SK-N-SH (cell line): Measurements from ENCODE around the gene CALN1. TPM values are rescaled to one million over a fixed set of nuclear protein-coding genes. Genes with fewer than 3 reads are reported as not detected.

Experiments
- CTCF ChIA-PET: fragments of 300-600, 350-600 bp; formaldehyde crosslinking; extraction: SDS; loops from one replicate; lab custom pipeline; 2021; lab: Yijun Ruan, JAX
- POLR2A ChIA-PET: fragments of 350-600 bp; sonication (Branson Sonifier 250); formaldehyde crosslinking; extraction: SDS; loops from one replicate; lab custom pipeline; 2020; ENCODE audit warnings: antibody characterized with exemption, inconsistent platforms; lab: Yijun Ruan, JAX
- DNase-seq: peaks from one replicate; pipeline ENCODE4 v3.0.0; 2012
- H2AFZ ChIP-seq: fragments of 200-600 bp; sonication (generic); 2 replicates; pipeline ENCODE4 v1.8.1; 2016; ENCODE audit warnings: antibody characterized with exemption, mild to moderate bottlenecking, low read depth
- H3F3A ChIP-seq: fragments of 200-600 bp; sonication (generic); replicated peaks from 2 replicates; pipeline ENCODE3; 2016; ENCODE audit warnings: antibody characterized with exemption, mild to moderate bottlenecking; ENCODE audit not compliant: insufficient read depth
- H3K27ac ChIP-seq, 2 experiments: fragments of 200-500 bp in 1 of 2; fragments of 200-600 bp in 1 of 2; sonication (Bioruptor generic) in 1 of 2; sonication (generic), shearing (Covaris generic) in 1 of 2; 2 replicates each; pipeline versions ENCODE4 v1.5.1 to v1.6.1; 2014 to 2016; ENCODE audit warnings: low read depth in 2 of 2, inconsistent platforms in 1 of 2, low read length in 1 of 2, mild to moderate bottlenecking in 1 of 2, mixed read lengths in 1 of 2
- H3K27me3 ChIP-seq: fragments of 200-600 bp; sonication (generic), shearing (Covaris generic); 2 replicates; pipeline ENCODE4 v1.6.1; 2016; ENCODE audit warnings: mixed run types; ENCODE audit not compliant: insufficient read depth
- H3K36me3 ChIP-seq, 2 experiments: fragments of 200-500 bp in 1 of 2; fragments of 200-600 bp in 1 of 2; sonication (Bioruptor generic) in 1 of 2; sonication (generic) in 1 of 2; replicated peaks in 1 of 2; 2 replicates each; pipeline versions ENCODE3 to v1.5.1; 2014 to 2016; ENCODE audit warnings: low read length in 1 of 2, mild to moderate bottlenecking in 1 of 2; ENCODE audit not compliant: insufficient read depth in 2 of 2, control insufficient read depth in 1 of 2
- H3K4me1 ChIP-seq, 2 experiments: fragments of 200-500 bp in 1 of 2; fragments of 200-600 bp in 1 of 2; sonication (Bioruptor generic) in 1 of 2; sonication (generic), shearing (Covaris generic) in 1 of 2; 2 replicates each; pipeline versions ENCODE4 v1.5.1 to v1.6.1; 2014 to 2016; ENCODE audit warnings: low read depth in 1 of 2, low read length in 1 of 2, mixed run types in 1 of 2; ENCODE audit not compliant: insufficient read depth in 2 of 2, control insufficient read depth in 1 of 2
- H3K4me2 ChIP-seq: fragments of 200-600 bp; sonication (generic), shearing (Covaris generic); 2 replicates; pipeline ENCODE4 v1.6.1; 2017; ENCODE audit warnings: mixed run types
- H3K4me3 ChIP-seq, 2 experiments: fragments of 200-500 bp in 1 of 2; fragments of 200-600 bp in 1 of 2; sonication (Bioruptor generic) in 1 of 2; sonication (generic), shearing (Covaris generic) in 1 of 2; 2 replicates each; pipeline versions ENCODE4 v1.5.1 to v1.8.1; 2014 to 2016; ENCODE audit warnings: low read depth in 2 of 2, inconsistent platforms in 1 of 2, low read length in 1 of 2, mild to moderate bottlenecking in 1 of 2, mixed read lengths in 1 of 2, moderate library complexity in 1 of 2
- H3K79me2 ChIP-seq: fragments of 200-600 bp; sonication (generic); 2 replicates; pipeline ENCODE4 v1.8.1; 2017; ENCODE audit warnings: mild to moderate bottlenecking; ENCODE audit not compliant: insufficient read depth
- H3K9ac ChIP-seq: fragments of 200-600 bp; sonication (generic); 2 replicates; pipeline ENCODE4 v1.6.1; 2017; ENCODE audit warnings: mixed run types
- H3K9me2 ChIP-seq: fragments of 200-600 bp; sonication (generic); 2 replicates; pipeline ENCODE4 v1.6.1; 2017; ENCODE audit warnings: mixed run types
- H3K9me3 ChIP-seq: fragments of 200-600 bp; sonication (generic); 2 replicates; pipeline ENCODE4 v1.6.1; 2017; ENCODE audit warnings: mixed run types, mild to moderate bottlenecking, moderate library complexity
- H4K20me1 ChIP-seq: fragments of 200-600 bp; sonication (generic); 2 replicates; pipeline ENCODE4 v1.6.1; 2017; ENCODE audit warnings: mild to moderate bottlenecking, mixed run types; ENCODE audit not compliant: insufficient read depth
- EP300 ChIP-seq, 2 experiments: IDR thresholded peaks; 2 replicates each; pipeline versions ENCODE4 v1.4.0 to v1.6.1; 2012; ENCODE audit warnings: borderline replicate concordance in 1 of 2, low read depth in 1 of 2, low read length in 1 of 2
- EZH2phosphoT487 ChIP-seq: fragments of 200-600 bp; sonication (generic); IDR thresholded peaks from 2 replicates; pipeline ENCODE4 v1.6.1; 2017; ENCODE audit warnings: low read depth, mixed run types, mild to moderate bottlenecking, antibody characterized with exemption, moderate library complexity, borderline replicate concordance
- GABPA ChIP-seq: IDR thresholded peaks from 2 replicates; pipeline ENCODE4 v1.4.0; 2012; ENCODE audit warnings: low read depth, mild to moderate bottlenecking
- MEF2A ChIP-seq: IDR thresholded peaks from 2 replicates; pipeline ENCODE4 v1.4.0; 2012; ENCODE audit warnings: low read depth, borderline replicate concordance
- MXI1 ChIP-seq: IDR thresholded peaks from 2 replicates; pipeline ENCODE4 v1.6.1; 2012; ENCODE audit warnings: mild to moderate bottlenecking, low read depth, low read length, improper control_type of control experiment
- RCOR1 ChIP-seq: fragments of 150-350 bp; IDR thresholded peaks from 2 replicates; pipeline ENCODE4 v1.6.1; 2017; ENCODE audit warnings: antibody characterized with exemption, low read length
- TCF12 ChIP-seq: IDR thresholded peaks from 2 replicates; pipeline ENCODE4 v1.4.0; 2012
- TEAD4 ChIP-seq: IDR thresholded peaks from 2 replicates; pipeline ENCODE4 v1.4.0; 2012; ENCODE audit warnings: mild to moderate bottlenecking, borderline replicate concordance; ENCODE audit not compliant: insufficient read depth
- WGBS: methylation state at CpG from one replicate; pipeline ENCODE4 v1.1.6; 2017; ENCODE audit warnings: low lambda C conversion rate; 5-methylcytosine and 5-hydroxymethylcytosine counted together
- polyA plus RNA-seq, 3 experiments: library from polyadenylated mRNA; depleted of rRNA; stranded (reverse); fragments of >200 nt; gene quantifications; 2 replicates each; pipeline ENCODE4 v1.2.3, GENCODE V29; 2012
- TF ChIP-seq, protein P1 (sequence below): IDR thresholded peaks from 2 replicates; pipeline ENCODE4 v1.4.0; 2012; ENCODE audit warnings: low read depth, borderline replicate concordance
- TF ChIP-seq, protein P2 (sequence below): IDR thresholded peaks from 2 replicates; pipeline ENCODE4 v1.6.1; 2012; ENCODE audit warnings: mild to moderate bottlenecking, low read depth, low read length, moderate library complexity
- TF ChIP-seq, protein P3 (sequence below): fragments of 200-600 bp; sonication (generic); IDR thresholded peaks from 2 replicates; pipeline ENCODE4 v1.6.1; 2017; ENCODE audit warnings: antibody characterized with exemption, mild to moderate bottlenecking, moderate library complexity
- TF ChIP-seq, protein P4 (sequence below): IDR thresholded peaks from 2 replicates; pipeline ENCODE4; 2012

CALN1 gene
- polyA plus RNA-seq, 1 of the 3 experiments (the other 2 are of a cell fraction), result not detected

DNA sequence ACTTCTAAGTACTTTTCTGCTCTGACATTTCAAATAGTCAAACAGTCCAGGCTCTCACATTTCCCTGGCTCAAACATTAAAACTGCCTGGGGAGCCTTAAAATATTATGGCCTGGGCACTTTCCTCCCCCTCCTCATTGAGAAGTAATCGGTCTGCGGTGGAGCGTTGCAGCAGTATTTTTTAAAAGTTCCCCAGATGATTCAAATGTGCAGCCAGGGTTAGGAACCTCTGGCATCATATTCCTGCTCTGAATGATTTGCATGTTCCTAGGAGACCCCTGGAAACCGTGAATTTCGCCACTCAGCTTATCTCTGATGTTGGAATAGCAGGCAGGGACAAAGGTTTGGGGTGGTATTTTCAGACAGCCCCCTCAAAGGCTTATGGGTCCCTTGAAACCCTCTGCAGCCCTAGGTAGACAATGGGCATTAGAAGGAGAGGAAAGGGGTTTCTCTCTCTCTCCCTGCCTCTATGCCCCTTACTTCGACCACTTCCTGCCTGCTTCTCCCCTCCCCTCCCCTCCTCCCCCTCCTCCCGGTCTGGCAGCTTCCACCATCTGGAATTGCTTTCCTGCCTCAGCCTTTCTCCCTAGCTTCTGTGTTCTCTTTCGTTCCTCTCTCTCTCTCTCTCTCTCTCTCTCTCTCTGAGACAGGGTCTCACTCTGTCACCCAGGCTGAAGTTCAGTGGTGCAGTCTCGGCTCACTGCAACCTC lies 658.0 kb downstream of the CALN1 start:
- Histone ChIP-seq H3F3A (no peaks in the 10 kb centered on the region), H3K79me2 (no peaks in the 10 kb centered on the region), H3K27ac (no peak overlapping the region), H3K9ac (no peak overlapping the region), H3K4me1 (no peaks in the 10 kb centered on the region), H4K20me1 (no peaks in the 10 kb centered on the region), H3K4me2 (no peak overlapping the region), H3K27me3 (no peaks in the 10 kb centered on the region)
- DNase-seq, result no peak
- TF ChIP-seq, protein P1, sequence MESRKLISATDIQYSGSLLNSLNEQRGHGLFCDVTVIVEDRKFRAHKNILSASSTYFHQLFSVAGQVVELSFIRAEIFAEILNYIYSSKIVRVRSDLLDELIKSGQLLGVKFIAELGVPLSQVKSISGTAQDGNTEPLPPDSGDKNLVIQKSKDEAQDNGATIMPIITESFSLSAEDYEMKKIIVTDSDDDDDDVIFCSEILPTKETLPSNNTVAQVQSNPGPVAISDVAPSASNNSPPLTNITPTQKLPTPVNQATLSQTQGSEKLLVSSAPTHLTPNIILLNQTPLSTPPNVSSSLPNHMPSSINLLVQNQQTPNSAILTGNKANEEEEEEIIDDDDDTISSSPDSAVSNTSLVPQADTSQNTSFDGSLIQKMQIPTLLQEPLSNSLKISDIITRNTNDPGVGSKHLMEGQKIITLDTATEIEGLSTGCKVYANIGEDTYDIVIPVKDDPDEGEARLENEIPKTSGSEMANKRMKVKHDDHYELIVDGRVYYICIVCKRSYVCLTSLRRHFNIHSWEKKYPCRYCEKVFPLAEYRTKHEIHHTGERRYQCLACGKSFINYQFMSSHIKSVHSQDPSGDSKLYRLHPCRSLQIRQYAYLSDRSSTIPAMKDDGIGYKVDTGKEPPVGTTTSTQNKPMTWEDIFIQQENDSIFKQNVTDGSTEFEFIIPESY, result no peak
- no peak for TF ChIP-seq MEF2A
- TF ChIP-seq TCF12, result no peak
- TF ChIP-seq, protein P2, sequence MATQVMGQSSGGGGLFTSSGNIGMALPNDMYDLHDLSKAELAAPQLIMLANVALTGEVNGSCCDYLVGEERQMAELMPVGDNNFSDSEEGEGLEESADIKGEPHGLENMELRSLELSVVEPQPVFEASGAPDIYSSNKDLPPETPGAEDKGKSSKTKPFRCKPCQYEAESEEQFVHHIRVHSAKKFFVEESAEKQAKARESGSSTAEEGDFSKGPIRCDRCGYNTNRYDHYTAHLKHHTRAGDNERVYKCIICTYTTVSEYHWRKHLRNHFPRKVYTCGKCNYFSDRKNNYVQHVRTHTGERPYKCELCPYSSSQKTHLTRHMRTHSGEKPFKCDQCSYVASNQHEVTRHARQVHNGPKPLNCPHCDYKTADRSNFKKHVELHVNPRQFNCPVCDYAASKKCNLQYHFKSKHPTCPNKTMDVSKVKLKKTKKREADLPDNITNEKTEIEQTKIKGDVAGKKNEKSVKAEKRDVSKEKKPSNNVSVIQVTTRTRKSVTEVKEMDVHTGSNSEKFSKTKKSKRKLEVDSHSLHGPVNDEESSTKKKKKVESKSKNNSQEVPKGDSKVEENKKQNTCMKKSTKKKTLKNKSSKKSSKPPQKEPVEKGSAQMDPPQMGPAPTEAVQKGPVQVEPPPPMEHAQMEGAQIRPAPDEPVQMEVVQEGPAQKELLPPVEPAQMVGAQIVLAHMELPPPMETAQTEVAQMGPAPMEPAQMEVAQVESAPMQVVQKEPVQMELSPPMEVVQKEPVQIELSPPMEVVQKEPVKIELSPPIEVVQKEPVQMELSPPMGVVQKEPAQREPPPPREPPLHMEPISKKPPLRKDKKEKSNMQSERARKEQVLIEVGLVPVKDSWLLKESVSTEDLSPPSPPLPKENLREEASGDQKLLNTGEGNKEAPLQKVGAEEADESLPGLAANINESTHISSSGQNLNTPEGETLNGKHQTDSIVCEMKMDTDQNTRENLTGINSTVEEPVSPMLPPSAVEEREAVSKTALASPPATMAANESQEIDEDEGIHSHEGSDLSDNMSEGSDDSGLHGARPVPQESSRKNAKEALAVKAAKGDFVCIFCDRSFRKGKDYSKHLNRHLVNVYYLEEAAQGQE, result no peak
- TF ChIP-seq, protein P3, sequence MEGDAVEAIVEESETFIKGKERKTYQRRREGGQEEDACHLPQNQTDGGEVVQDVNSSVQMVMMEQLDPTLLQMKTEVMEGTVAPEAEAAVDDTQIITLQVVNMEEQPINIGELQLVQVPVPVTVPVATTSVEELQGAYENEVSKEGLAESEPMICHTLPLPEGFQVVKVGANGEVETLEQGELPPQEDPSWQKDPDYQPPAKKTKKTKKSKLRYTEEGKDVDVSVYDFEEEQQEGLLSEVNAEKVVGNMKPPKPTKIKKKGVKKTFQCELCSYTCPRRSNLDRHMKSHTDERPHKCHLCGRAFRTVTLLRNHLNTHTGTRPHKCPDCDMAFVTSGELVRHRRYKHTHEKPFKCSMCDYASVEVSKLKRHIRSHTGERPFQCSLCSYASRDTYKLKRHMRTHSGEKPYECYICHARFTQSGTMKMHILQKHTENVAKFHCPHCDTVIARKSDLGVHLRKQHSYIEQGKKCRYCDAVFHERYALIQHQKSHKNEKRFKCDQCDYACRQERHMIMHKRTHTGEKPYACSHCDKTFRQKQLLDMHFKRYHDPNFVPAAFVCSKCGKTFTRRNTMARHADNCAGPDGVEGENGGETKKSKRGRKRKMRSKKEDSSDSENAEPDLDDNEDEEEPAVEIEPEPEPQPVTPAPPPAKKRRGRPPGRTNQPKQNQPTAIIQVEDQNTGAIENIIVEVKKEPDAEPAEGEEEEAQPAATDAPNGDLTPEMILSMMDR, result no peak
- TF ChIP-seq, all 33 proteins: peak for 0
- WGBS, result 2% methylated on average over 9 of the region's 9 CpGs
- POLR2A ChIA-PET, result no interaction called here
- Histone ChIP-seq H3K36me3 (no peaks in the 10 kb centered on the region), H2AFZ (no peak overlapping the region), H3K9me2 (no peaks in the 10 kb centered on the region), H3K4me3 (no peak overlapping the region), H3K9me3 (no peaks in the 10 kb centered on the region)
- CTCF ChIA-PET, result interaction anchor here (0.7 to 3.7 kb wide), 4 partner anchors 18 to 739 kb away, joined by 3 to 46 read pairs (median 10); no protein-coding TSS in a partner anchor

DNA sequence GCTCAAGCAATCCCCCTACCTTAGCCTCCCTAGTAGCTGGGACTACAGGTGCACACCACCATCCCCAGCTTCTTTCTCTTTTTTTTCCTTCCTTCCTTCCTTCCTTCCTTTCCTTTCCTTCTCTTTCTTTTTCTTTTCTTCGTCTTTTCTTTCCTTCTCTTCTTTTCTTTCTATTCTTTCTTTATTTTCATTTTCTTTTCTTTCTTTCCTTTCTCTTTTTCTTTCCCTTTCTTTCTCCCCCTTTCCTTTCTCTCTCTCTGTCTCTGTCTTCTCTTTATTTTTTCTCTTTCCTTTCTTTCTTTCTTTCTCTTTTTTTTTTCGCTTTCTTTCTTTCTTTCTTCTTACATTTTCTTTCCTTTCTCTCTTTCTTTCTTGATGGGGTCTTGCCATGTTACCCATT lies 658.9 kb downstream of the CALN1 start:
- H3K9ac ChIP-seq, result no peak overlapping the region
- H3K4me3 ChIP-seq, result no peak overlapping the region
- H3K4me1 ChIP-seq, result no peaks in the 10 kb centered on the region
- no peak overlapping the region for H3K27ac ChIP-seq
- TF ChIP-seq EZH2phosphoT487 (no peak), EP300 (IDR thresholded peaks at IDR 0.05; ENCODE audit: borderline replicate concordance in 1 of 2, low read depth in 1 of 2, low read length in 1 of 2) (no peak), GABPA (no peak), RCOR1 (no peak), MXI1 (no peak), TEAD4 (no peak)
- TF ChIP-seq, protein P4, sequence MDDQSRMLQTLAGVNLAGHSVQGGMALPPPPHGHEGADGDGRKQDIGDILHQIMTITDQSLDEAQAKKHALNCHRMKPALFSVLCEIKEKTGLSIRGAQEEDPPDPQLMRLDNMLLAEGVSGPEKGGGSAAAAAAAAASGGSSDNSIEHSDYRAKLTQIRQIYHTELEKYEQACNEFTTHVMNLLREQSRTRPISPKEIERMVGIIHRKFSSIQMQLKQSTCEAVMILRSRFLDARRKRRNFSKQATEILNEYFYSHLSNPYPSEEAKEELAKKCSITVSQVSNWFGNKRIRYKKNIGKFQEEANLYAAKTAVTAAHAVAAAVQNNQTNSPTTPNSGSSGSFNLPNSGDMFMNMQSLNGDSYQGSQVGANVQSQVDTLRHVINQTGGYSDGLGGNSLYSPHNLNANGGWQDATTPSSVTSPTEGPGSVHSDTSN, result no peak
- no peaks in the 10 kb centered on the region for H3F3A ChIP-seq
- CTCF ChIA-PET, result interaction anchor here (0.7 to 3.7 kb wide), 14 partner anchors 9 to 751 kb away, joined by 3 to 46 read pairs (median 6); no protein-coding TSS in a partner anchor
- POLR2A ChIA-PET, result no interaction called here
- no peak overlapping the region for H2AFZ ChIP-seq
- H3K36me3 ChIP-seq, result no peaks in the 10 kb centered on the region
- H3K9me2 ChIP-seq, result no peaks in the 10 kb centered on the region
- H3K27me3 ChIP-seq, result no peaks in the 10 kb centered on the region
- H3K9me3 ChIP-seq, result no peaks in the 10 kb centered on the region
- no peaks in the 10 kb centered on the region for H4K20me1 ChIP-seq
- no peak for DNase-seq
- WGBS, result 29% methylated on average over 2 of the region's 2 CpGs
- H3K4me2 ChIP-seq, result 0 out of 2 replicates have a peak overlapping the region, but pooled peaks have one; percentile 54
- no peaks in the 10 kb centered on the region for H3K79me2 ChIP-seq
